Inflammatory macrophage treated with lipopolysaccharide for 4 hours (primary cell): ENCODE measurements around the gene MRFAP1.
"Not testable (repeated sequence)": the region's sequence is repeated elsewhere in the genome, so short reads cannot be mapped to it uniquely, and the experiment has no call there.

Source experiments
- DNase-seq: peaks from one replicate; pipeline ENCODE4 v3.0.0-alpha.2; 2020

The MRFAP1 gene

DNA sequence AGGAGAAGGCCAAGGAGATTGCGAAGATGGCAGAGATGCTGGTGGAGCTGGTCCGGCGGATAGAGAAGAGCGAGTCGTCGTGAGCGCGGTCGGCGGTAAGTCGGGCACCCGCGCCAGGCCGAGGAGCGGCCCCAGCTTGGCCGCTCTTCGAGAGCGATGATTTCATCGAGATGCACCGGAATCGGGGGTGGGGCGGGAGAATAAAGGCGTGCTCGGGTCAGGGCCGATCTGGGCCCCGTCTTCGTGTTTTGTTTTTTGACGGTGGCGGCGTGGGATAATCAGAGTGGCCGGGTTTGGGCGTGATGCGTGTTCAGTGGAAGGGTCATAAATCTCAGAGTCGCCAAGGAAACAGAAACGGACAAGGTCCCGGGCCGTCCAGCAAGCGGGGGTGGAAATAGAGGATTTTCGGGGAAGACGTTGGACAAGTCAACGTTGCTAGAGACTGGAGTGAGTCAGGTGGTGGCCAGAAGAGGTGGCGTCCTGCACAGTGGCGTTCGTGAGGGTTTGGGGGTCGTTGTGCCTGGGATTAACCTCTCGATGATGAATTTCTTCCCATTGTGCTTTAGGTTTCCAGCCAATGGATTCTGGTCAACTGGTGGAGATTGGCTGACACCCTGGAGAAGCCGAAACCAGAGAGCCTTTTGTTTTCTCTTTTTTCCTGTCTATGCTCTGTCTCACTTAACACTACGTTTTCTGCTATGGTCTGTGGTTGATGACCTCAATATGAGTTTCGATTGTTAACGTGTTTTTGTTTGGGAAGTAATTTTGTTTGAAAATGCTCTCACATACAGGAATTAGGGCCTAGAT, 882 bp downstream of the MRFAP1 start:
- peak; percentile 60 for DNase-seq

DNA sequence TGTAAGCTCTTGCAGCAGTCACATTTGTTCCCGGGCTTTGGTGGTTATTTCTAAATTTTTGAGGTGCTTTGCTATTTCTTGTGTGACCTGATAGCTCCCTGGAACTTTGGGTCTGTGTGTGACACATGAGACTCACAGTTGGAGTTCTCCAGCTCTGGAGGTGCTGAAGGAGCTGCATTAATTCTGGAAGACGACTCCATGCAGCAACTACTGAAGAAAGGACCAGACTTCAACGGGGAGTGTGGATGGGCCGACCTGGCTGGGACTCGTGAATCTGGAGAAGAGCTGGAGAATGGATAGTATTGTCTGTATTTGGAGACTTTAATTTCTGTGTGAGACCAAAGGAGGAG, 1.5 kb downstream of the MRFAP1 start:
- no peak for DNase-seq

DNA sequence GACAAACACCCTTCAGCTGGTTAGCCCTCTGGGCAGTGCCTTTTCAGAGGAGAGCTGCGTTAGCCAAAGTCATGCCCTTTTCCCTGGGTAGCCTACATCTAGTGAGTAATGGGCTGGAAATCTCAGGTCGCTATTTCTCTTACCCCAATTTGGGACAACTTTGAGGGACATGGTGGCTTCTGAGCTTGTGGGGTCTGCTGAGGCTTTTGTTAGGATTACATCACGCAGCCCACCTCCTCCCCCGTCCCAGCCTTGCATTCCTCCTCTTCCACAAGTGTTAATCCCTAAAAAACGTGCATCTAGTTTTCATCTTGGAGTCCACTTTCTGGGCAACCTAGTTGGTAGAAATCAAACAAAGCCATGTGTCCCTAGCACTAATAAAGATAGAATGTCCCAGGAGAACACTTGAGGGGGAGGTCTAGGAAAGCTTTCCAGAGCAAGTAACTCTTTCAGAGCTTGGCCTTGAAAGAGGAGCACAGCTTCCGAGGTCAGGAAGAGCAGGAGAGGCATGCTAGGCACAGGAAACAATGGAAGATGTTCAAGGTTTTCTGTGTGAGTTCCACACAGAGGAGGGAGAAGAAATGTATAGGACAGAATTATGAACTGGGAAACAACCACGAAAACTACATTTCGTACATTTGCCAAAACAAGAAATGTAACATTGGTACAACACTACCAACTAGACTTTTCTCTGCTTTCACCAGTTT, 2.8 kb downstream of the MRFAP1 start:
- DNase-seq, result no peak

DNA sequence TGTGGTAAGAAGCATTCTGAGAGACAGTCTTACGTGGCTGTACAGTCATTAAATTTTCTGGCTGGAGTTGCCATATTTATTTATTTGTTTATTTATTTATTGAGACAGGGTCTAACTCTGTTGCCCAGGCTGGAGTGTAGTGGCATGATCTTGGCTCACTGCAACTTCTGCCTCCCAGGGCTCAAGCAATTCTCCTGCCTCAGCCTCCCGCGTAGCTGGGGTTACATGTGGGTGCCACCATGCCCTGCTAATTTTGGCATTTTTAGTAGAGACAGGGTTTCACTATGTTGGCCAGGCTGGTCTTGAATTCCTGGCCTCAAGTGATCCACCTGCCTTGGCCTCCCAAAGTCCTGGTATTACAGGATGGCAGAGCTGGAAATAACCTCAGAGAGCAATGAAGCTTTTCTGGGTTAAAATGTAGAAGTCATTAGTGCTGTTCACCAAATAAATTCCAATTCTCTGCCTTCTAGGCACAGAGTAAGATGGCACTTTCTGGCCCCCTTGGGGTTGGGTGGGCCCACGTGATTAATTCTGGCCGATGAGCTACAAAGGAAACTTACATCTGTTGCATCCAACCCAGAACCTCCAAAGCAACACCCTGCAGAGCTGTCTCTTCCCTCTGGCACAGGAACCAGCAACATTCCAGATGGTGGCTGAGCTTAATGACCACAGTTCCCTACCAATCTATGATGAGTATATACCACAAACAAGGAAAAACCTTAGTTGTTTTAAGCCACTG, 4.5 kb downstream of the MRFAP1 start:
- no peak for DNase-seq

DNA sequence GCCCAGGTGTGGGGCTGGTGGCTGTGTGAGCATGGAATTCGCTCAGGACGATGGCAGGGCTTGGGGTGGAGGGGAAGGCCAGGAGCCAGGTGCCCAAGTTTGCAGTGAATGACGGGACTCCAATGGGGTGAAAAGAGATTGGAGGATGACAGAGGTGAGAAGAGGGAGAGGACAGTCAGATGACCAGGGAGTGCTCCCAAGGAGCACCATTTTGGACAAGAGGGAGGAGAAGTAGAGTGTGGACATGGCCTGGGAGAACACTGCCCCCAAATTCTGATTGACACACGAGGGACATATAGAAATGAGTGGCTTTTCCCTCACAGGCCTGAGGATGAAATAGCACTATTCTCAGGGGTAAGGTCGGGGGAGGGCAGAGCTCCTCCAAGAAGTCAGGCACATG, 6.7 kb downstream of the MRFAP1 start:
- DNase-seq, result no peak

DNA sequence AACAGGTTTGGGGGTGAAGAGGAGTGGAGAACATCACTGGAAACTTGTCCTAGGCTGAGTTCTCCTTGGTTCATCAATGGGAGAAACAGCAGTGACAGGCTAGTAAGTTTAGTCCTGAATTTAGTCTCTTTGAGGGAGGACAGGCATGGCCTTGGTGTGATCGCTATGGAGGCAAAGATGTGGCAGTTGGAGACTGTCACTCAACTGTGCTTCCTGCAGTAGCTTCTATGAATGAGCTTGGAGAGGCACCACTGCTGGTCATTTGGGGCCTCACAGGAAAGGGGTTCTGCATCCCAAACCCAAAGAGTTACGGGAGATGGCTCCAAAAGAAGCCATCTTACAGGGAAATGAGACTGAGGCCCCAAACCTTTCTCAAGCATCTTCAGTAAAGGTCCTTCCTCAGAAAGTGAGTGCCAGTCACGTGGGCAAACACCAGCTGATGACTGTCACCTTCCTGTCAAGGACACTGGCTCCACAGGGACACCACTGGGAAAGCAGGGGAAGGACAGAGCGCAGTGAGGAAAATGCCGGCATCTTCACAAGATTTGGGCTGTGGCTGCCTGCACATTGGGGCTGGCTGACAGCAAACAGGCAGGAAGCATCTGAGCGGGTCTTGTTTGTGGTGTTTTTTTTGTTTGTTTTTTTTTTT, 7.2 kb downstream of the MRFAP1 start:
- DNase-seq, result no peak

DNA sequence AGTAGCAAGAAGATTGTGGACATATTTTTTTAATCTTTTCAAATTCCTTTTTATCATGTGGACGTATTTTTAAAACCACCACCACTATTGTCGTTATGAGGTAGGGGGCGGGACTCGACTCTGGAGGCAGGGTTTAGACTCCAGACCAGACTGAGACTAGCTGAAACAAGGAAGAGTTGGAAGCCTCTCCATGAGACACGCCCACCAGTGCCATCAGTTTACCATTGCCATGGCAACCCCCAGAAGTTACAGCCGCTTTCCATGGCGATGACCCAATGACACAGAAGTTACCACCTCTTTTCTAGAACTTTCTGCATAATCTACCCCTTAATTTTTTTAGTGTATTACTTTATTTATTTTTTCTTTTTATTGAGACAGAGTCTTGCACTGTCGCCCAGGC, 8.7 kb downstream of the MRFAP1 start:
- DNase-seq, result no peak

DNA sequence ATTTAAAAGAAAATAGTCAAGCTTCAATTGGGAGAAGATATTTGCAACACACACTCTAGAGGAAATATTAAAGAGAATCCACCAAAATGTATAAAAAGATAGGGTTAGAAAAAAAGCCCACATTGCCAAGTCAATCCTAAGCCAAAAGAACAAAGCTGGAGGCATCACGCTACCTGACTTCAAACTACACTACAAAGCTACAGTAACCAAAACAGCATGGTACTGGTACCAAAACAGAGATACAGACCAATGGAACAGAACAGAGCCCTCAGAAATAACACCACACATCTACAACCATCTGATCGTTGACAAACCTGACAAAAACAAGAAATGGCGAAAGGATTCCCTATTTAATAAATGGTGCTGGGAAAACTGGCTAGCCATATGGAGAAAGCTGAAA, 13.7 kb downstream of the MRFAP1 start:
- not testable (repeated sequence) for DNase-seq

DNA sequence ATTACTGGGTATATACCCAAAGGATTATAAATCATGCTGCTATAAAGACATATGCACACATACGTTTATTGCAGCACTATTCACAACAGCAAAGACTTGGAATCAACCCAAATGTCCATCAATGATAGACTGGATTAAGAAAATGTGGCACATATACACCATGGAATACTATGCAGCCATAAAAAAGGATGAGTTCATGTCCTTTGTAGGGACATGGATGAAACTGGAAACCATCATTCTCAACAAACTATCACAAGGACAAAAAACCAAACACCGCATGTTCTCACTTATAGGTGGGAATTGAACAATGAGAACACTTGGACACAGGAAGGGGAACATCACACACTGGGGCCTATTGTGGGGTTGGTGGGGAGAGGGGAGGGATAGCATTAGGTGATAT, 14.8 kb downstream of the MRFAP1 start:
- not testable (repeated sequence) for DNase-seq

DNA sequence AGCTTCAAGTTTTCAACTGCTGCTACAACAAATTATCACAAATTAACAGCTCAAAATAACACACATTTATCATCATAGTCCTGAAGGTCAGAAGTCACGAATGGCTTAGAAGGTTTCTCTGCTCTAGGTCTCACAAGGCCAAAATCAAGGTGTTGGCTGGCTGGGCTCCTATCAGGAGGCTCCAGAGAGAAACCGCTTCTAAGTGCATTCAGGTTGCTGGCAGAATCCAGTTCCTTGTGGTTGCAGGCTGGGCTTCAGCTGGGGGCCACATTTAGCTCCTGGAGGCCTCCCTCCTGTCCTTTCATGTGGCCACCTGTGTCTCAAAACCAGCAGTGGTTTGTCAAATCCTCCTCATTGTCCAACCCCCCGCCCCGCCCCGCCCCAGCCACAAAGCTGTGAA, 15.4 kb downstream of the MRFAP1 start:
- no peak for DNase-seq

DNA sequence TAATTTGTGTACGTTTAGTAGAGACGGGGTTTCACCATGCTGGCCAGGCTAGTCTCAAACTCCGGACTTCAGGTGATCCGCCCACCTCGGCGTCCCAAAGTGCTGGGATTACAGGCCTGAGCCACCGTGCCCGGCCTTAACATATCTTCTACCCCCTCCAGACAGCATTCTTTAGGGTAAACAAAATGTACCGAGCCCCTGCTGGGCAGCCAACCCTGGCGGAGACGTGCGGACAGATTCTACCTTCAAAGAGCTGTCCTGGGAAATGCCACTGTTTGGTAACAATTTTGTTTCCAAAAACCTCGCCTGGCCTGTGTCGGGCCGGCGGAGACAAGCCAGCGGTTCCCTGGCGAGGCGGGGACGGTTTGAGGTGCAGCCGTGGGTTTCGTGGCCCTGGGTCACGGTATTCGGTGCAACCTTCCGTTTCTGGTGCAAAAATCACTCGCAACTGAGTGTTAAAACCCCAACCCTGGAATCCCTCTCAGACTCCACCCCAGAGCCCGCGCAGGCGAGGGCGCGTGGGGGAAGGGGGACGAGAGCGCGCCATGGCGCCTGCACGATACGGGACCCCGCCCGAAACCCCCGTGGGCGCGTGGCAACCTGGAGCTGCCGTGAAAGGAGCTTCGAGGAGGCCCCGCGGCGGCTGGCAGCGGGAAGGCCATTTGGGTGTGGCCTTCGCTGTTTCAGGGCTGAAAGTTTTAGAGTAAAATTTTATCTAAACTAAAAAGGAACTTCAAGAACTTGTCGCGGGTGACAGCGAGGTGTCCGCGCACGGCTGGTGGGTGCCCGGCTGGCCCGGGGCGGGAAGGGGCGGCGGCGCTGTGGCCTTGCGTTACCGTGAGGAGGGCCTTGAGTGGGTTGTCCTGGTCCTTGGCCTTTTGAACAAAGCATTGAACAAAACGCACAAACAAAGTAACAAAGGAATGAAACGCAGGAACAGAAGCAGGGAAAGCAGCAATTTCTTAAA, 17.0 kb downstream of the MRFAP1 start:
- no peak for DNase-seq

DNA sequence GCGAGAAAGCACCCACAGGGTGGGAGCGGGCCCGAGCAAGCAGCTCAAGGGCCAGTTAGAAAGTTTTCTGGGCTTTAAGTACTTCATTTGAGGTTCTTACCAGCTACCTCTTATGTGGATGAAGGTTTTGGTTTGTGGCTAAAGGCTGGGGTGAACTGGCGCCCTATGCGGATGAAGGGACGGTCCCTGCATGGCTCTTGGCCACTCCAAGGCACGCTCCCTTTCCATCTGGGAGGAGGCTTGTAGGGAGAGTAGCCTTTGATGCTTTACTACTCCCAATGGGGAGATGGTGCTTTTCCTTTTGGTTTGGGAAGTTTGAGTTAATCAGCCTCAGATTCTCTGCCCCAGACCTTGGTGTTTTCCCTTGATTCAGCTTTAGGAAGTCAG, 17.7 kb downstream of the MRFAP1 start:
- DNase-seq, result no peak

DNA sequence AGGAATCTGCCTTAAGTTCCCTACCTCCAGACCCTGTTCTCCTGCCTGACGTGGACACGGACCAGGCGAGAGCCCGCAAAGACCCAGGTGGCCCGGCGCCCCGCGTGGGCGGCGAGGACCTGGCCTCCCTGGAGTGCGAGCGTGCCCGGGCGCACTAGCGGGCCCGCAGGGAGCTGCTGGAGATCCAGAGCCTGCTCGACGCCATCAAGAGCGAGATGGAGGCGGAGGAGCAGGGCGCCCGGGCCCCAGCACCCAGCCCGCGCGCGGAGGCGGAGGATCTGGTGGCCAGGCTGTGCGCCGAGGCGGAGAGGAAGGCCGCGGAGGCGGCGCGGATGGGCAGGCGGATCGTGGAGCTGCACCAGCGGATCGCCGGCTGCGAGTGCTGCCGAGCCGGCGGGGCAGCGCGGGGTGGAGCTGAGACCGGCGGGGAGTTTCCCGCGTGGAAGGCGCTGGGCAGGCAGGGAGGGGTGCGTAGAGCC, 18.2 kb downstream of the MRFAP1 start:
- DNase-seq, result peak; percentile 26

DNA sequence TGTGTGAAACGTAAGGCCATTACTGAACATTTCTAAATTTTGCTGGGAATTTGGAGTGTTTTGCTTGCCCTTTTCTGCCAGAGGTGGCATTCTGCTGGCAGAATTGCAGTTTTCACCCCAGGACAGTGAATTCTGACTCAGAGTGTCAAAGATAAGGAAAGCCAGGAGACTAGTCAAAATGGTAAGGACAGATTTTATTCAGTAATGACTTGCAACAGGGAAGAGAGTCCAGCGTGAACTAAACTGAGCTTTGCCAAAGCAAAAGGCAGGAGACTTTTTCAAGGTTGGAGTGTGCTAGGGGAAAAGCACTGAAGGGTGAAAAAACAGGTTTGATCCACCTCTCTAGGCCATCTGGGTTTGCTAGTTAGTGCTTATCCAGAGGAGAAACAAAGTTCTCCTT, 19.4 kb downstream of the MRFAP1 start:
- DNase-seq, result no peak

DNA sequence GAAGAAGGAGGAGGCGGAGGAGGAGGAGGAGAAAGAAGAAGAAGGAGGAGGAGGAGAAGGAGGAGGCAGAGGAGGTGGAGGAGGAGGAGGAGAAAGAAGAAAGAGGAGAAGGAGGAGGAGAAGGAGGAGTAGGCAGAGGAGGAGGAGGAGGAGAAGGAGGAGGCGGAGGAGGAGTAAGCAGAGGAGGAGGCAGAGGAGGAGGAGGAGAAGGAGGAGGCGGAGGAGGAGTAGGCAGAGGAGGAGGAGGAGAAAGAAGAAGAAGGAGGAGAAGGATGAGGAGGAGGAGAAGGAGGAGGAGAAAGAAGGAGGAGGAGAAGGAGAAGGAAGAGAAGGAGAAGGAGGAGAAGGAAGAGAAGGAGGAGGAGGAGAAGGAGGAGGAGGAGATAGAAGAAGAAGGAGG, 19.9 kb downstream of the MRFAP1 start:
- no peak for DNase-seq

DNA sequence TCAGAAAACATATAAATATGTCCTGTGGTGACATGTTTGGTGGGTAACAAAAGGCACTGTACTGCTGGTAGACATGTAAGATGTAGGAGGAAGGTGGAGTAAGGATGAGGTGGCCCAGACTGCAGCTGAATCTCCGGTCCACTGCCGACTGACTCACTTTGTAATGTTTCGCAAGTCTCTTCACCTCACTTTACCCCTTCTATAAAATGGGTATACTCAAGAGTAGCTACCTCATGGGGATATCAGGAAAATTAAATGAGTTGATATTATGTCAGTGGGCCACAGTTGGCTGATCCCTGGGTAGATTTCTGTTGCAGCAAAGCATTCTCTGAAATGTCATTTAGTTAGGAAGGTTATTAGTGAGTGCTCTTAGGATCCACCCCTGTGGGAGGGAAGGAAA, 22.1 kb downstream of the MRFAP1 start:
- DNase-seq, result no peak

DNA sequence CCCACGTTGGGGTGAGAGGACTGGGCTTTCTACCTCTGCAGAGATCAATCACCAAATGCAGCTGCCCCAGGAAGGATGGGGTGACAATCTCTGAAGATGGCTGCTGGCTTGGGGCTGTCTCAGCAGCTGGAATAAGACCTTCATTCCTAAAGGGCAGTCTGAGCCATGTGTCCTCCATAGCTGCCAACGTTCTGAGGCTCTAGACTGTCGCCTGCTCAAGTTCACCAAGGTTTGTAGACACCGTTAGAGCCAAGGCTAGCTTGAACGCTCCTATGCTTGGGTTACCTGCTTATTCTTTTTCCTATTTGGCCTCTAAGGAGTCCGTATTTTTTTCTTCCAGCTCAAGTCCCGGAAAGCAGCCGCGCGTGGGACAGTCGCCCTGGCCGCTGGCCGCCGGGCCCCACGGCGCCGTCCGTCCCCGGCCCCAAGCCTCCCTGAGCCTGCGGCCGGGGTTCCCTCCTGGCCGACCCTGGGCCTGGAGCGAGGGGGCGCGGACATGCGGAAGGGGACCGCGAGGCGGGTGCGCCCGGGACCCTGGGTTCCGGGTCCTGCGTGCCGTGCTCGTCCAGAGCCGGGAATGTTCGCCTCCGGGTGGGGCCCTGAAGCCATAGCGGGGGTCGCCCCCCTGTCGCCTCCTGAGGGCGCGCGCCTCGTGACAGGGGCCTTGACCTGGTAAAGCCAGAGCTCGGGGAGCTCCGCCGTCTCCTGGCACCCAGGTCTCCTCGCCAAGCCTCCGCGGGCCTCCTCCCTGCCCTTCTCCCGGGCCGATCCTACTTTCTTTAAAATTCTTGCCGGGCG, 23.3 kb downstream of the MRFAP1 start:
- DNase-seq, result no peak

DNA sequence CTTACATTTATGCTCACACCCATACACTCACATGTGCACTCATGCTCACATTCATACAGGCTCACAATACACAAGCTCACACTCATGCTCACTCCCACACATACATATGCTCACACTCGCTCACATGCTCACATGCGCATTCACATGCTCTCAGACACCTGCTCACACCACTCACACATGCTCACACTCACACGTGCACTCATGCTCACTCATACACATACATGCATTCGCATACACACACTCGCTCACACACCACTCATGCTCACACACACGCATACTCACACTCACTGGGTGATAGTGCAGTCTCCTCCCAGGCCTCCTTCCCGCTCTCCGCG, 24.8 kb downstream of the MRFAP1 start:
- no peak for DNase-seq

DNA sequence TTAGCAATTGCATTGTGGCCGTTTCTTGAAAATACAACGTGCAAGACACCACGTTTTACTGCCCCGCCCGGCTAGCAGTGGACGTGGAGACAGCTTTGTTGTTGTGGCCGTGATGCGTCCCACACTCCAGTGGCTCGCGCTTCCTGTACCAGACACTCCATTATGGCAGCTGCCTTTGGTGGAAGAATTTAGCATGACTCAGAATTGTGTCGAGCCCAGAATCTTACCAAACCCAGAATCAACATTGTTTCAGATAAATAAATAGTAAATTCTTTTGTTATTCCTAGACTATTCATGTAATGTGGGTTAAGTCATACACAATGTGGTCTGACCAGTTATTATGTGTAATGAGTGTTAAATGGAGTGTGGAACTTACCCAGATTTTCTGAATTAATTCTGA, 27.9 kb downstream of the MRFAP1 start:
- no peak for DNase-seq

DNA sequence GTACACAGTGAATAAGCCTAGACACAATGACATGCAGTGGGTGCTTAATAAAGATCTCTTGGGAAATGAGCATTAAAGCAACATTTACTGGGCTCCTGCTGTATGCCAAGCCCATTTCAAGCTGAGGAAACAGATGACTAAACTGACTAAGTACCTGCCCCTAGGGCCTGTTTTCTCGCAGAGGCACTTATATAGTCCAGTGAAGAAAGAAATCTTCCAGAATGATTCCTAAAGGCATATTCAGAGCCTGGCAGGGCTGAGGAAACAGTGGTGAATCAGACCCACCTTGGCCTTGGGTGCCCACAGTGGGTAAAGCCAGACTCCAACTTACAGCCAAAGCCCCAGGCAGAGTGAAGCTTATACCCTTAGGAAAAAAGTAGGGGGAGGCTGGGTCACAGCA, 31.2 kb downstream of the MRFAP1 start:
- DNase-seq, result no peak

DNA sequence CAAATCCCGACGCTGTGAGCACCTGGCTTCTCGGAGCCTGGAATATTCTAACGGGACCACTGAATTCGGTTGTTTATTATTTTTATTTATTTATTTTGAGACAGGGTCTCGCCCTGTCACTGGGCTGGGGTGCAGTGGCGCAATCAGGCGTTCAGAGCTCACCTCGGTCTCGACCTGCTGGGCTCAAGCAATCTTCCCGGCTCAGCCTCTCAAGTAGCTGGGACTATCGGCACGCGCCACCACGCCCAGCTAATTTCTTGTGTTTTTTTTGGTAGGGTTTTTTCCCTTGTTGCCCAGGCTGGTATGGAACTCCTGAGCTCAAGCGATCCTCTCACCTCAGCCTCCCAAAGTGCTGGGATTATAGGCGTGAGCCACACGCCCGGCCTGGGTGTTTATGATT, 31.6 kb downstream of the MRFAP1 start:
- DNase-seq, result no peak
